ENCODE measurements around the gene LRRC59. TPM values are rescaled to one million over a fixed set of nuclear protein-coding genes. Genes with fewer than 3 reads are reported as not detected.

Gene LRRC59
- total RNA-seq, 4 donors from 2014 or later, result 57.0 to 89.1 (median 73.2) TPM

- TF ChIP-seq, protein P1, sequence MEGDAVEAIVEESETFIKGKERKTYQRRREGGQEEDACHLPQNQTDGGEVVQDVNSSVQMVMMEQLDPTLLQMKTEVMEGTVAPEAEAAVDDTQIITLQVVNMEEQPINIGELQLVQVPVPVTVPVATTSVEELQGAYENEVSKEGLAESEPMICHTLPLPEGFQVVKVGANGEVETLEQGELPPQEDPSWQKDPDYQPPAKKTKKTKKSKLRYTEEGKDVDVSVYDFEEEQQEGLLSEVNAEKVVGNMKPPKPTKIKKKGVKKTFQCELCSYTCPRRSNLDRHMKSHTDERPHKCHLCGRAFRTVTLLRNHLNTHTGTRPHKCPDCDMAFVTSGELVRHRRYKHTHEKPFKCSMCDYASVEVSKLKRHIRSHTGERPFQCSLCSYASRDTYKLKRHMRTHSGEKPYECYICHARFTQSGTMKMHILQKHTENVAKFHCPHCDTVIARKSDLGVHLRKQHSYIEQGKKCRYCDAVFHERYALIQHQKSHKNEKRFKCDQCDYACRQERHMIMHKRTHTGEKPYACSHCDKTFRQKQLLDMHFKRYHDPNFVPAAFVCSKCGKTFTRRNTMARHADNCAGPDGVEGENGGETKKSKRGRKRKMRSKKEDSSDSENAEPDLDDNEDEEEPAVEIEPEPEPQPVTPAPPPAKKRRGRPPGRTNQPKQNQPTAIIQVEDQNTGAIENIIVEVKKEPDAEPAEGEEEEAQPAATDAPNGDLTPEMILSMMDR (IDR thresholded peaks at IDR 0.05), result no peak
- no peak for TF ChIP-seq POLR2A (IDR thresholded peaks at IDR 0.05)
- no peak overlapping the region for H3K27ac ChIP-seq
- H3K4me3 ChIP-seq, result no peak overlapping the region
- H3K36me3 ChIP-seq, result peaks cover 0 to 47% (median 0%) of the 10 kb centered on the region in 3 donors
- H3K9me3 ChIP-seq, result no peaks in the 10 kb centered on the region
- H3K4me1 ChIP-seq, result peaks cover 0 to 7% (median 3%) of the 10 kb centered on the region in 4 donors
- H3K27me3 ChIP-seq, result no peaks in the 10 kb centered on the region
- DNase-seq, result peak in 1 of 3 donors; percentile 33
Observed at GRCh38 chr17:50360486-50361115, 36.7 kb downstream of the LRRC59 start.

DNA sequence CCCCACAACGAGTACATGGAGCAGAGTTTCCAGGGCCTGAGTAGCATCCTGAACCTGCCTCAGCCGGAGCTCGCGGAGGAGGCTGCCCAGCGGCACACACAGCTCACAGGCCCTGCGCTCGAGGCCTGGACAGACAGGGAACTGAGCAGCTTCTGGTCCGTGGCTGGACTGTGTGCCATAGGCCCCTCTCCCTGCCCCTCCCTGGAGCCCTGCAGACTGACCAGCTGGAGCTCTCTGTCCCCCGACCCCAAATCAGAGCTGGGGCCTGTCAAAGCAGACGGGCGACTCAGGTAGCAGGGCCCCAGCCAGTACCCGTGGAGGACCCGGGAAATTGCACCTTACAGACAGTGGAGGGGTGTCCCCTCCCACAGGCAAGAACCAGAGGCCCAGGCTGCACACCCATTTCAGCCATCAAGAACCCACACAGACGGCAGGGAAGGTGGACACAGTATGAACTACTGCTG is 37.3 kb downstream of the LRRC59 start:
- peaks cover 0 to 7% (median 3%) of the 10 kb centered on the region in 4 donors for H3K4me1 ChIP-seq
- no peaks in the 10 kb centered on the region for H3K27me3 ChIP-seq
- TF ChIP-seq, protein P1 (IDR thresholded peaks at IDR 0.05), result no peak
- TF ChIP-seq POLR2A (IDR thresholded peaks at IDR 0.05), result no peak
- peaks cover 0 to 48% (median 0%) of the 10 kb centered on the region in 3 donors for H3K36me3 ChIP-seq
- no peak overlapping the region for H3K4me3 ChIP-seq
- H3K27ac ChIP-seq, result no peak overlapping the region
- peak in 1 of 3 donors; percentile 43 for DNase-seq
- no peaks in the 10 kb centered on the region for H3K9me3 ChIP-seq

GRCh38 chr17:50359005-50359699 is 38.2 kb downstream of the LRRC59 start:
- Histone ChIP-seq H3K36me3 (peaks cover 0 to 56% (median 0%) of the 10 kb centered on the region in 3 donors), H3K9me3 (no peaks in the 10 kb centered on the region), H3K4me1 (peaks cover 0 to 7% (median 3%) of the 10 kb centered on the region in 4 donors), H3K27ac (no peak overlapping the region), H3K27me3 (no peaks in the 10 kb centered on the region), H3K4me3 (no peak overlapping the region)
- DNase-seq, result peak in 1 of 3 donors; percentile 27
- TF ChIP-seq, protein P1 (IDR thresholded peaks at IDR 0.05), result no peak
- no peak for TF ChIP-seq POLR2A (IDR thresholded peaks at IDR 0.05)

- Histone ChIP-seq H3K4me3 (no peak overlapping the region), H3K36me3 (peaks cover 0 to 65% (median 0%) of the 10 kb centered on the region in 3 donors), H3K27me3 (no peaks in the 10 kb centered on the region), H3K27ac (no peak overlapping the region), H3K4me1 (peaks cover 0 to 7% (median 3%) of the 10 kb centered on the region in 4 donors), H3K9me3 (no peaks in the 10 kb centered on the region)
- DNase-seq, result peak in 1 of 3 donors; percentile 42
- TF ChIP-seq, protein P1 (IDR thresholded peaks at IDR 0.05), result no peak
- no peak for TF ChIP-seq POLR2A (IDR thresholded peaks at IDR 0.05)
Observed at GRCh38 chr17:50358177-50358576, 39.1 kb downstream of the LRRC59 start.

DNA sequence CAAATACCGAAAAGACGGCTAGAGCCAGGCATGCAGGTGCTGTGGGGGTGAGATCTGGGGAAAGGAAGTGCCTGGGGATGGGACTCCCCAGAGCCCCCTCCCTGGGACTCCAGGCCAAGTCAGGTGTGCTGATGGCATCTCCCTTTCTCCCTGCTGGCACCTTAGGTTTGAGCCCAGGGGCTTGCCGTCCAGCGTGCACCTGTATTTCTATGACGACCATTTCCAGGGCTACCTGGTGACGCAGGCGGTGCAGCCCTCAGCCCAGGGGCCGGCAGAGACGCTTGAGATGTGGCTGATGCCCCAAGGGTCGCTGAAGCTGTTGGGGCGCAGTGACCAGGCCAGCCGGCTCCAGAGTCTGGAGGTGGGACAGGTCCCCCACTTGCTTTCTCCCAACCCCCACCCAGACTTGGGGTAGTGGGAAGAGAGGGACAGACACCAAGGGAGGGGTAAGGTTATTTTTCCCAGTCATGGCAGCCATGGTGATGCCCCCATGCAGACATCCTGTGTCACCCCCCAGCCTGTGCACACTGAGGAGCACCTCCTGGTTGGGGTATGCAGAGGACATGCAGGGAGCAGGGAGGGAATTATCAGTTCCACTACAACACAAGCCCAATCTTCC is 40.3 kb downstream of the LRRC59 start:
- TF ChIP-seq, protein P1 (IDR thresholded peaks at IDR 0.05), result no peak
- TF ChIP-seq POLR2A (IDR thresholded peaks at IDR 0.05), result no peak
- Histone ChIP-seq H3K4me3 (no peak overlapping the region), H3K27ac (no peak overlapping the region), H3K4me1 (peaks cover 0 to under 1% (median 0%) of the 10 kb centered on the region in 4 donors), H3K36me3 (peaks cover 0 to 72% (median 0%) of the 10 kb centered on the region in 3 donors), H3K9me3 (no peaks in the 10 kb centered on the region), H3K27me3 (no peaks in the 10 kb centered on the region)
- DNase-seq, result peak in 1 of 3 donors; percentile 40
